Upper lobe of left lung (tissue), 6 donors: ENCODE measurements around the gene LMOD1. TPM values are rescaled to one million over a fixed set of nuclear protein-coding genes. Genes with fewer than 3 reads are reported as not detected.

ENCODE experiments used
- ATAC-seq, 2 donors: fragments of 200-7000 bp; cut with Tn5 transposase; one replicate each; pipeline ENCODE4 v1.9.1; 2022; ENCODE audit warnings: mild to moderate bottlenecking in 2 of 2, moderate library complexity in 2 of 2; ENCODE audit not compliant: low FRiP score in 2 of 2
- DNase-seq, 2 donors: peaks; one replicate each; pipeline ENCODE4 v3.0.0-alpha.2; 2019 to 2020
- H3K27ac ChIP-seq, 4 donors: fragments of 200-600 bp; sonication (generic); one replicate each; pipeline ENCODE4 v1.5.1; 2016 to 2019
- H3K27me3 ChIP-seq, 4 donors: fragments of 200-600 bp; sonication (generic); one replicate each; pipeline ENCODE4 v1.5.1; 2017 to 2019
- H3K36me3 ChIP-seq, 4 donors: fragments of 200-600 bp; sonication (generic); one replicate each; pipeline ENCODE4 v1.5.1; 2016 to 2019
- H3K4me1 ChIP-seq, 4 donors: fragments of 200-600 bp; sonication (generic); one replicate each; pipeline ENCODE4 v1.5.1; 2018 to 2019
- H3K4me3 ChIP-seq, 4 donors: fragments of 200-600 bp; sonication (generic); one replicate each; pipeline ENCODE4 v1.5.1; 2017 to 2019; ENCODE audit warnings: mild to moderate bottlenecking in 2 of 4, moderate library complexity in 1 of 4
- H3K9me3 ChIP-seq, 4 donors: fragments of 200-600 bp; sonication (generic); one replicate each; pipeline ENCODE4 v1.5.1; 2018 to 2019
- CTCF ChIP-seq, 6 experiments: fragments of 450-650 bp in 4 of 6; fragments of 200-600 bp in 2 of 6; sonication (generic) in 2 of 6; IDR thresholded peaks; one replicate each; pipeline ENCODE4 v1.5.1; 2016 to 2019; ENCODE audit warnings: antibody characterized with exemption in 6 of 6
- EP300 ChIP-seq, 4 donors: sonication (generic); formaldehyde crosslinking; IDR thresholded peaks; one replicate each; pipeline ENCODE4 v1.5.1; 2017; ENCODE audit warnings: antibody characterized with exemption in 4 of 4, control low read depth in 2 of 4
- POLR2A ChIP-seq, 4 donors: fragments of 450-650 bp; IDR thresholded peaks; one replicate each; pipeline ENCODE4 v1.5.1; 2016 to 2017; ENCODE audit warnings: antibody characterized with exemption in 4 of 4, mild to moderate bottlenecking in 2 of 4
- POLR2AphosphoS5 ChIP-seq, 2 donors: sonication (generic); formaldehyde crosslinking; IDR thresholded peaks; one replicate each; pipeline ENCODE4 v1.5.1; 2017; ENCODE audit warnings: antibody characterized with exemption in 2 of 2
- WGBS, 2 donors: methylation state at CpG; one replicate each; pipeline ENCODE4 v1.1.5; 2017 to 2018; 5-methylcytosine and 5-hydroxymethylcytosine counted together
- total RNA-seq, 6 donors: library from RNA; depleted of rRNA in 4 of 6; stranded (reverse); fragments of >200 nt in 4 of 6; gene quantifications; one replicate each; pipeline versions ENCODE4 v1.1.0 to v1.2.1, GENCODE V29; 2016 to 2021
- donor health status: DM: no; HTN: no; CAD: no; lungs with moderate emphysema.
- donor health status: DM: no; HTN: yes; CAD: no; lungs with severe emphysema.

Gene LMOD1
- total RNA-seq, 6 donors from 2014 or later, result 16.6 to 28.1 (median 22.9) TPM

GRCh38 chr1:201900476-201900875, 45.9 kb downstream of the LMOD1 start:
- DNase-seq (no peak), ATAC-seq (no peak)
- no peak overlapping the region for H3K27ac ChIP-seq
- 78% methylated on average over 5 of the region's 5 CpGs for WGBS, 2 donors
- no peaks in the 10 kb centered on the region for H3K27me3 ChIP-seq
- no peaks in the 10 kb centered on the region for H3K9me3 ChIP-seq
- TF ChIP-seq EP300 (IDR thresholded peaks at IDR 0.05) (no peak), CTCF (IDR thresholded peaks at IDR 0.05) (no peak), POLR2AphosphoS5 (IDR thresholded peaks at IDR 0.05) (no peak), POLR2A (IDR thresholded peaks at IDR 0.05) (no peak)
- H3K4me3 ChIP-seq, result no peak overlapping the region
- H3K4me1 ChIP-seq, result peaks cover 0 to 11% (median 4%) of the 10 kb centered on the region in 4 donors
- H3K36me3 ChIP-seq, result peaks cover 0 to 8% (median 0%) of the 10 kb centered on the region in 4 donors

GRCh38 chr1:201899683-201900429, 46.5 kb downstream of the LMOD1 start:
- H3K4me3 ChIP-seq, result no peak overlapping the region
- no peak for ATAC-seq
- no peaks in the 10 kb centered on the region for H3K9me3 ChIP-seq
- peaks cover 0 to 7% (median 4%) of the 10 kb centered on the region in 4 donors for H3K4me1 ChIP-seq
- peaks cover 0 to 8% (median 0%) of the 10 kb centered on the region in 4 donors for H3K36me3 ChIP-seq
- TF ChIP-seq EP300 (IDR thresholded peaks at IDR 0.05) (no peak), CTCF (IDR thresholded peaks at IDR 0.05) (no peak), POLR2A (IDR thresholded peaks at IDR 0.05) (no peak), POLR2AphosphoS5 (IDR thresholded peaks at IDR 0.05) (no peak)
- WGBS, 2 donors, result 89 to 91% methylated on average over 15 to 20 of the region's 20 CpGs
- H3K27ac ChIP-seq, result no peak overlapping the region
- DNase-seq, result no peak
- H3K27me3 ChIP-seq, result no peaks in the 10 kb centered on the region

- WGBS, 2 donors, result 64 to 73% methylated on average over 4 of the region's 4 CpGs
- peaks cover 0 to 7% (median 4%) of the 10 kb centered on the region in 4 donors for H3K4me1 ChIP-seq
- no peak overlapping the region for H3K4me3 ChIP-seq
- H3K9me3 ChIP-seq, result no peaks in the 10 kb centered on the region
- no peak overlapping the region for H3K27ac ChIP-seq
- no peaks in the 10 kb centered on the region for H3K27me3 ChIP-seq
- H3K36me3 ChIP-seq, result peaks cover 0 to 8% (median 0%) of the 10 kb centered on the region in 4 donors
- ATAC-seq (peak in 1 of 2 donors; percentile 50), DNase-seq (peak in 1 of 2 donors; percentile 79)
- no peak for TF ChIP-seq CTCF (IDR thresholded peaks at IDR 0.05)
- TF ChIP-seq EP300 (IDR thresholded peaks at IDR 0.05), result no peak
- no peak for TF ChIP-seq POLR2AphosphoS5 (IDR thresholded peaks at IDR 0.05)
- no peak for TF ChIP-seq POLR2A (IDR thresholded peaks at IDR 0.05)
Measured at GRCh38 chr1:201898992-201899391, 47.4 kb downstream of the LMOD1 start.

DNA sequence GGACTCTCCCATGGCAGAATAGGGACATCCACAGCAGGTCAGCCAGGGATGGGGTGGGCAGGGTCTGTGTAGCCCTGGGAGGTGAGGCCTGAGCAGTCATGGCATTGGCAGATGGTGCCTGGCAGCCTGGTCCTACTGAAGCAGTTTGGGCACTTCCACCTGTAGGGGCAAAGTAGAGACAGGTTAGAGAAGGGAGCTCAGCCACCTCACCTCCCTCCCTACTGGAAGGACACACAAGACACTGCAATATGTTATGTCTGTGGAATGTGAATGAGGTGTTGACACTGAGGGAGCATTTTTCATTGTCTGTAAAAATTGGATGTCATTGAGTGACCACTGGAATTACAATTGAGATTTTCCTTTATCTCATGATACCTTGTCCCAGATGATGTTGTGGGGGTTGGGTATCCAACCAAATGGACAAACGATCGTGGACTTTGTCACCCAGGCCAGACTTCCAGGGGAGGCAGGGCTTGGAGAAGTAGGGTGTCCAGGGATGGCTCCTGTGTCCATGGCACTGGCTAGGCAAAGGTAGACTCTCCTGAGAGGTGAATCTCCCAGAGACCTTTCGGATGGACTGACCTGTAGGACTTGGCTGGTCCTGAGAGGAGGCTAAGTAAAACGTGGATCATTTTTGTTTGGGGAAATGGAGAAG, 48.0 kb downstream of the LMOD1 start:
- no peaks in the 10 kb centered on the region for H3K27me3 ChIP-seq
- 72 to 79% methylated on average over 4 of the region's 4 CpGs for WGBS, 2 donors
- ATAC-seq (no peak), DNase-seq (no peak)
- TF ChIP-seq CTCF (IDR thresholded peaks at IDR 0.05), result no peak
- TF ChIP-seq EP300 (IDR thresholded peaks at IDR 0.05), result no peak
- TF ChIP-seq POLR2A (IDR thresholded peaks at IDR 0.05), result no peak
- no peak for TF ChIP-seq POLR2AphosphoS5 (IDR thresholded peaks at IDR 0.05)
- H3K4me1 ChIP-seq, result peaks cover 0 to 7% (median 4%) of the 10 kb centered on the region in 4 donors
- peaks cover 0 to 8% (median 0%) of the 10 kb centered on the region in 4 donors for H3K36me3 ChIP-seq
- H3K9me3 ChIP-seq, result no peaks in the 10 kb centered on the region
- no peak overlapping the region for H3K4me3 ChIP-seq
- H3K27ac ChIP-seq, result no peak overlapping the region
